Measurements from ENCODE around the gene TFPT. TPM values are rescaled to one million over a fixed set of nuclear protein-coding genes. Genes with fewer than 3 reads are reported as not detected.

TFPT gene
- total and polyA plus RNA-seq, 10 of the 15 experiments (the other 5 are each of a cell fraction or from before 2014, with no cell fraction given), result 1.7 to 40.2 (median 25.6) TPM

DNA sequence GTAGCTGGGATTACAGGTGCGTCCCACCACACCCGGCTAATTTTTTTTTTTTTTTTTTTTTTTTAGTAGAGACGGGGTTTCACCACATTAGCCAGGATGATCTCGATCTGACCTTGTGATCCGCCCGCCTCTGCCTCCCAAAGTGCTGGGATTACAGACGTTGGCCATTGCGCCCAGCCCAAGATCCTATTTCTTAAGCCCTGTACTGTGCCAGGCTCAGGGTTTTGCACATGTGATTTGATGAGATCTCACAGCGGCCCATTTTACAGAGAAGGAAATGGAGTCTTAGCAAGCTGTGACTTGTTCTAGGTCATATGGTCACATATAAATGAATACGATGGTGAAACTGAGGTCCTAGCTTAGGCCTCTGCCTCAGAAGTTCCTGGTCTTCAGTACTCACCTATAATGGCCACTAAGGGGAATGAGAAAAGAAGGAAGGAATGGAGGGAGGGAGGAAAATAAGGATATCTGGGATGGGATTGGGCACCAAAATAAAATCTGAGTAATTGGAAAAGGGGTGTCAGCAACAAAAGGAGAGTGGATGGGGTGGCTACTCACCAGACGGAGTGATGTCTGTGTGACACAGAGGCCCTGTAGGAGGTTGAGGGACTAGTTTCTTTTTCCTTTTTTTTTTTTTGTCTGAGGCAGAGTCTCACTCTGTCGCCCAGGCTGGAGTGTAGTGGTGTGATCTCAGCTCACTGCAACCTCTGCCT lies 16.1 kb downstream of the TFPT start:
- no peak overlapping the region for H2AFZ ChIP-seq (ENCODE audit: control insufficient read depth, low read depth, low read length)
- H3K36me3 ChIP-seq (ENCODE audit: control insufficient read depth in 2 of 2, insufficient read depth in 2 of 2, low read length in 1 of 2), result no peaks in the 10 kb centered on the region
- SMC1A ChIA-PET (ENCODE audit: uncharacterized antibody, unreplicated experiment), result interaction anchor here (0.6 kb wide), 1 partner anchor 590 kb away, joined by 3 read pairs; no protein-coding TSS in a partner anchor
- H3K27ac ChIP-seq (ENCODE audit: control insufficient read depth, insufficient read depth), result no peak overlapping the region
- CTCF ChIA-PET, result no interaction called here
- 79% methylated on average over 9 of the region's 12 CpGs for WGBS (ENCODE audit: insufficient coverage, insufficient replicate concordance, low lambda C conversion rate, missing lambda C conversion rate)
- no peaks in the 10 kb centered on the region for H3K4me1 ChIP-seq (ENCODE audit: control insufficient read depth, insufficient read depth, low read length)
- no peak for DNase-seq (ENCODE audit: low read depth, low spot score)
- H4K20me1 ChIP-seq (ENCODE audit: control insufficient read depth, insufficient read depth), result no peaks in the 10 kb centered on the region
- no peak overlapping the region for H3K4me3 ChIP-seq
- POLR2A ChIA-PET, result interaction anchor here (0.6 to 0.7 kb wide), 2 partner anchors 190 to 579 kb away, joined by 4 to 8 read pairs; no protein-coding TSS in a partner anchor
- in situ Hi-C loops (cut with MboI) (no loop called here), intact Hi-C loops (cut with micrococcal nuclease; ENCODE audit: unreplicated experiment) (no loop called here)
- no peak for FAIRE-seq
- peaks cover 9% of the 10 kb centered on the region for H3K79me2 ChIP-seq (ENCODE audit: control insufficient read depth, insufficient read depth, low read length)
- no peak overlapping the region for H3K4me2 ChIP-seq (ENCODE audit: control insufficient read depth, insufficient read depth)
- H3K9me3 ChIP-seq (replicated peaks; ENCODE audit: control insufficient read depth, insufficient read depth, low read length), result no peaks in the 10 kb centered on the region; the same call in 2 of the 3 replicates
- BruUV-seq (replicated peaks), result no TSS peak
- RAD21 ChIA-PET (ENCODE audit: unreplicated experiment), result interaction anchor here (0.6 kb wide), 1 partner anchor 1533 kb away, joined by 3 read pairs; no protein-coding TSS in a partner anchor
- TF ChIP-seq CEBPB (IDR thresholded peaks at IDR 0.05; ENCODE audit: borderline replicate concordance in 1 of 2, low read depth in 2 of 2, low read length in 2 of 2) (no peak), BRCA1 (IDR thresholded peaks at IDR 0.05; ENCODE audit: low read depth, low read length) (no peak), ZNF217 (IDR thresholded peaks at IDR 0.05) (no peak), SREBF2 (IDR thresholded peaks at IDR 0.05; ENCODE audit: low read length) (no peak), YY1 (IDR thresholded peaks at IDR 0.05; ENCODE audit: low read depth, low read length) (no peak), CREM (IDR thresholded peaks at IDR 0.05; ENCODE audit: low read depth) (no peak), STAT1 (conservative IDR thresholded peaks at IDR 0.05) (no peak), NR2F1 (conservative IDR thresholded peaks at IDR 0.05) (no peak), NR2C2 (IDR thresholded peaks at IDR 0.05; ENCODE audit: borderline replicate concordance, control insufficient read depth, insufficient read length, low read depth) (no peak), SIN3A (IDR thresholded peaks at IDR 0.05; ENCODE audit: low read depth, low read length) (no peak), ZNF622 (IDR thresholded peaks at IDR 0.05) (no peak), SP1 (IDR thresholded peaks at IDR 0.05; ENCODE audit: low read depth, low read length) (no peak), ZNF207 (IDR thresholded peaks at IDR 0.05; ENCODE audit: borderline replicate concordance) (no peak)
- TF ChIP-seq, protein P1, sequence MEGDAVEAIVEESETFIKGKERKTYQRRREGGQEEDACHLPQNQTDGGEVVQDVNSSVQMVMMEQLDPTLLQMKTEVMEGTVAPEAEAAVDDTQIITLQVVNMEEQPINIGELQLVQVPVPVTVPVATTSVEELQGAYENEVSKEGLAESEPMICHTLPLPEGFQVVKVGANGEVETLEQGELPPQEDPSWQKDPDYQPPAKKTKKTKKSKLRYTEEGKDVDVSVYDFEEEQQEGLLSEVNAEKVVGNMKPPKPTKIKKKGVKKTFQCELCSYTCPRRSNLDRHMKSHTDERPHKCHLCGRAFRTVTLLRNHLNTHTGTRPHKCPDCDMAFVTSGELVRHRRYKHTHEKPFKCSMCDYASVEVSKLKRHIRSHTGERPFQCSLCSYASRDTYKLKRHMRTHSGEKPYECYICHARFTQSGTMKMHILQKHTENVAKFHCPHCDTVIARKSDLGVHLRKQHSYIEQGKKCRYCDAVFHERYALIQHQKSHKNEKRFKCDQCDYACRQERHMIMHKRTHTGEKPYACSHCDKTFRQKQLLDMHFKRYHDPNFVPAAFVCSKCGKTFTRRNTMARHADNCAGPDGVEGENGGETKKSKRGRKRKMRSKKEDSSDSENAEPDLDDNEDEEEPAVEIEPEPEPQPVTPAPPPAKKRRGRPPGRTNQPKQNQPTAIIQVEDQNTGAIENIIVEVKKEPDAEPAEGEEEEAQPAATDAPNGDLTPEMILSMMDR (IDR thresholded peaks at IDR 0.05 in 2 of 3, conservative IDR thresholded peaks at IDR 0.05 in 1 of 3; ENCODE audit: control insufficient read depth in 2 of 3, extremely low read depth in 1 of 3, insufficient read depth in 1 of 3, low read depth in 3 of 3, low read length in 3 of 3), result no peak
- TF ChIP-seq, protein P2, sequence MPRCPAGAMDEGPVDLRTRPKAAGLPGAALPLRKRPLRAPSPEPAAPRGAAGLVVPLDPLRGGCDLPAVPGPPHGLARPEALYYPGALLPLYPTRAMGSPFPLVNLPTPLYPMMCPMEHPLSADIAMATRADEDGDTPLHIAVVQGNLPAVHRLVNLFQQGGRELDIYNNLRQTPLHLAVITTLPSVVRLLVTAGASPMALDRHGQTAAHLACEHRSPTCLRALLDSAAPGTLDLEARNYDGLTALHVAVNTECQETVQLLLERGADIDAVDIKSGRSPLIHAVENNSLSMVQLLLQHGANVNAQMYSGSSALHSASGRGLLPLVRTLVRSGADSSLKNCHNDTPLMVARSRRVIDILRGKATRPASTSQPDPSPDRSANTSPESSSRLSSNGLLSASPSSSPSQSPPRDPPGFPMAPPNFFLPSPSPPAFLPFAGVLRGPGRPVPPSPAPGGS (IDR thresholded peaks at IDR 0.05; ENCODE audit: borderline replicate concordance, insufficient read depth, low read depth, low read length, poor library complexity, severe bottlenecking), result no peak
- TF ChIP-seq, protein P3, sequence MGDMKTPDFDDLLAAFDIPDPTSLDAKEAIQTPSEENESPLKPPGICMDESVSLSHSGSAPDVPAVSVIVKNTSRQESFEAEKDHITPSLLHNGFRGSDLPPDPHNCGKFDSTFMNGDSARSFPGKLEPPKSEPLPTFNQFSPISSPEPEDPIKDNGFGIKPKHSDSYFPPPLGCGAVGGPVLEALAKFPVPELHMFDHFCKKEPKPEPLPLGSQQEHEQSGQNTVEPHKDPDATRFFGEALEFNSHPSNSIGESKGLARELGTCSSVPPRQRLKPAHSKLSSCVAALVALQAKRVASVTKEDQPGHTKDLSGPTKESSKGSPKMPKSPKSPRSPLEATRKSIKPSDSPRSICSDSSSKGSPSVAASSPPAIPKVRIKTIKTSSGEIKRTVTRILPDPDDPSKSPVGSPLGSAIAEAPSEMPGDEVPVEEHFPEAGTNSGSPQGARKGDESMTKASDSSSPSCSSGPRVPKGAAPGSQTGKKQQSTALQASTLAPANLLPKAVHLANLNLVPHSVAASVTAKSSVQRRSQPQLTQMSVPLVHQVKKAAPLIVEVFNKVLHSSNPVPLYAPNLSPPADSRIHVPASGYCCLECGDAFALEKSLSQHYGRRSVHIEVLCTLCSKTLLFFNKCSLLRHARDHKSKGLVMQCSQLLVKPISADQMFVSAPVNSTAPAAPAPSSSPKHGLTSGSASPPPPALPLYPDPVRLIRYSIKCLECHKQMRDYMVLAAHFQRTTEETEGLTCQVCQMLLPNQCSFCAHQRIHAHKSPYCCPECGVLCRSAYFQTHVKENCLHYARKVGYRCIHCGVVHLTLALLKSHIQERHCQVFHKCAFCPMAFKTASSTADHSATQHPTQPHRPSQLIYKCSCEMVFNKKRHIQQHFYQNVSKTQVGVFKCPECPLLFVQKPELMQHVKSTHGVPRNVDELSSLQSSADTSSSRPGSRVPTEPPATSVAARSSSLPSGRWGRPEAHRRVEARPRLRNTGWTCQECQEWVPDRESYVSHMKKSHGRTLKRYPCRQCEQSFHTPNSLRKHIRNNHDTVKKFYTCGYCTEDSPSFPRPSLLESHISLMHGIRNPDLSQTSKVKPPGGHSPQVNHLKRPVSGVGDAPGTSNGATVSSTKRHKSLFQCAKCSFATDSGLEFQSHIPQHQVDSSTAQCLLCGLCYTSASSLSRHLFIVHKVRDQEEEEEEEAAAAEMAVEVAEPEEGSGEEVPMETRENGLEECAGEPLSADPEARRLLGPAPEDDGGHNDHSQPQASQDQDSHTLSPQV (IDR thresholded peaks at IDR 0.05), result no peak
- H3K27me3 ChIP-seq (replicated peaks in 1 of 2; ENCODE audit: control insufficient read depth in 2 of 2, insufficient read depth in 2 of 2, low read length in 1 of 2), result no peaks in the 10 kb centered on the region; a peak in 2 of 4 replicates
- no peak overlapping the region for H3K9ac ChIP-seq (ENCODE audit: control insufficient read depth, insufficient read depth, low read length)
- ATAC-seq, result no peak

Data from GM12878 (cell line).